Fibroblast of pulmonary artery (primary cell): Measurements from ENCODE around the gene SIL1.

Experiments
- DNase-seq: peaks from one replicate; pipeline ENCODE4 v3.0.0-alpha.2; 2010; ENCODE audit warnings: low read depth
- H3K4me3 ChIP-seq: replicated peaks from 2 replicates; pipeline ENCODE4 v1.5.1; 2011; ENCODE audit warnings: low read depth, mild to moderate bottlenecking, control low read depth, low read length, moderate library complexity
- TF ChIP-seq, protein P1 (sequence below): IDR thresholded peaks from 2 replicates; pipeline ENCODE4 v1.5.1; 2011; ENCODE audit warnings: mild to moderate bottlenecking, control low read depth, low read length, inconsistent platforms; ENCODE audit errors: missing control alignments

The SIL1 gene

DNA sequence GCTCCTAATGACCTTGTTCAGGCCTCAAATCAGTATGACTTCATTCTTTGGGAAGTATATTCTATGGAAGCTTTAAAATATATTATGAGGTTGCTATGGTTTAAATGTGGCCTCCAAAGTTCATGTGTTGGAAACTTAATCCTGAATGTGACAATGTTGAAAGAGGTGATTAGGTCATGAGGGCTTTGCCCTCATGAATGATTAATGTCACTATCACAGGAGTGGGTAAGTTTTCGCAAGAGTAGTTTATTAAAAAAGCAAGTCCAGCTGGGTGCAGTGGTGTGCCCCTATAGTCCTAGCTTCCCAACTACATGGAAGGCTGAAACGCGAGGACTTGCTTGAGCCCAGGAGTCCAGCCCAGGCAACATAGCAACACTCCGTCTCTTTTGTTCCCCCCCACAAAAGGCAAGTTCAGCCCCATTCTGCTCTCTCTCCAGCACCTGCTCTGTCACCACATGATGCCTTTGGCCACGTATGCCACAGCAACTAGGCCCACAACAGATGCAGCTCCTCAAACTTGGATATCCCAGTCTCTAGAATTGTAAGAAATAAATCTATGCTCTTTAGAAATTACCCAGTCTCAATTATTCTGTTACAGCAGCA lies 105.3 kb downstream of the SIL1 start:
- TF ChIP-seq, protein P1, sequence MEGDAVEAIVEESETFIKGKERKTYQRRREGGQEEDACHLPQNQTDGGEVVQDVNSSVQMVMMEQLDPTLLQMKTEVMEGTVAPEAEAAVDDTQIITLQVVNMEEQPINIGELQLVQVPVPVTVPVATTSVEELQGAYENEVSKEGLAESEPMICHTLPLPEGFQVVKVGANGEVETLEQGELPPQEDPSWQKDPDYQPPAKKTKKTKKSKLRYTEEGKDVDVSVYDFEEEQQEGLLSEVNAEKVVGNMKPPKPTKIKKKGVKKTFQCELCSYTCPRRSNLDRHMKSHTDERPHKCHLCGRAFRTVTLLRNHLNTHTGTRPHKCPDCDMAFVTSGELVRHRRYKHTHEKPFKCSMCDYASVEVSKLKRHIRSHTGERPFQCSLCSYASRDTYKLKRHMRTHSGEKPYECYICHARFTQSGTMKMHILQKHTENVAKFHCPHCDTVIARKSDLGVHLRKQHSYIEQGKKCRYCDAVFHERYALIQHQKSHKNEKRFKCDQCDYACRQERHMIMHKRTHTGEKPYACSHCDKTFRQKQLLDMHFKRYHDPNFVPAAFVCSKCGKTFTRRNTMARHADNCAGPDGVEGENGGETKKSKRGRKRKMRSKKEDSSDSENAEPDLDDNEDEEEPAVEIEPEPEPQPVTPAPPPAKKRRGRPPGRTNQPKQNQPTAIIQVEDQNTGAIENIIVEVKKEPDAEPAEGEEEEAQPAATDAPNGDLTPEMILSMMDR, result no peak
- no peak overlapping the region for H3K4me3 ChIP-seq
- DNase-seq, result no peak

DNA sequence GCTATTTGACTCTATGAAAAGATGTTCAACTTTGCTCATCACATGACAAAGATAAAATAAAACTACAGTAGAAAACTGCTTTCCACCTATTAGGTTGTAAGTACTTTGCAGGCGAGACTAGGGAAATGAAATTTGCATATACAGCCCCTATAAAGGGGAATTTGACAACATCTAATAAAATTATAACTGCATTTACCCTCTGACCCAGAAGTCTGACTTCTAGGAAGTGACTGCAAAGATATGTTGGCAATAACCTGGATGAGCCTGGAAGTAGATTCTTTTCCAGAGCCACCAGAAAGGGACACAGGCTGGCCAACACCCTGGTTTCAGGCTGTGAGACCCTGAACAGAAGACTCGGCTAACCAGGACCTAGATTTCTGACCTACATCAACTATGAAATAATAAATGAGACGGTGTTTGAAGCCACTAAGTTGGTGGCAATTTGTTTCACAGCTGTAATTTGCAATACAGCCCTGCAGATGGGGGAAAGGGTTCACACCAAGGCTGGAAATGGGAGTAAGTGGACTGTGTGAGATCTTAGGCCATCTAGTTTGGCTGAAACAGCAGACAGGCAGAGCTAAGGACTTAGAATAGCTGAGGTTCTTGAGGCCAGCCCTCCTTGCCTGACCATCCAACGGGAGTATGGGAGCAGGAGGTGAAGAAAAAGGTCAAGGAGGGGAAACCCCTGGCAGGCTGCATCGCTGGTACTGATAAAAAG lies 106.6 kb downstream of the SIL1 start:
- TF ChIP-seq, protein P1, result peak; percentile 28
- no peak overlapping the region for H3K4me3 ChIP-seq
- DNase-seq, result peak; percentile 44

DNA sequence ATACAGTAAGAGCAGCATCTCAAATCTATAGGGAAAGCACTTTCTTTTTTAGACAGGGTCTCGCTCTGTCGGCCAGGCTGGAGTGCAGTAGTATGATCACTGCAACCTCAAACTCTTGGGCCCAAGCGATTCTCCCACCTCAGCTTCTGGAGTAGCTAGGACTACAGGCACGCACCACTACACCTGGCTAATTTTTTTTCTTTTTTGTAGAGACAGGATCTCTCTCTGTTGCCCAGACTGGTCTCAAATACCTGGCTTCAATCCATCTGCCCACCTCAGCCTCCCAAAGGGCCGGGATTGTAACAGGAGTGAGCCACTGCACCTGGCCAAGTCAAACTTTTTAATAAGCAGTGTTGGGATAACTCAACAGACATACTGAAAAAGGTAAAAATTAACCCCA lies 107.6 kb downstream of the SIL1 start:
- H3K4me3 ChIP-seq, result no peak overlapping the region
- no peak for DNase-seq
- TF ChIP-seq, protein P1, result no peak

DNA sequence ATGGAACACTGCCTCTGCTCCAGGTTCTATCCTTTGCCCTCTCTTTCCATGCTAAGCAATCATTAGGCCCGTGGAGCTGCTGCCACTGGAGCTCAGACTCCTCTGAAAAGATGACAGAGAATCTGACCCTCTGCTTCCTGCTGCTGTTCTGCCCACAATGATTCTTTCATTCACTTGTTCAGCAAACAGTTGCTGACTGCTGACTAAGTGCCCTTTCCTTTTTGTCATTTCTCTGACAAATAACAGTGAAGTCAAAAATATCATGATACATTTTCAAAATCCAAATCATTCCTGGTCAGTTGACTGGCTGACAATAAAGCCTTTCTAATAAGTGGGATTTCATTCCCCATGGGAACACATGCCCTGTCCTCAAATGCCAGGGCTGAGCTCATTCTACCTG lies 110.1 kb downstream of the SIL1 start:
- H3K4me3 ChIP-seq, result no peak overlapping the region
- no peak for DNase-seq
- TF ChIP-seq, protein P1, result no peak

DNA sequence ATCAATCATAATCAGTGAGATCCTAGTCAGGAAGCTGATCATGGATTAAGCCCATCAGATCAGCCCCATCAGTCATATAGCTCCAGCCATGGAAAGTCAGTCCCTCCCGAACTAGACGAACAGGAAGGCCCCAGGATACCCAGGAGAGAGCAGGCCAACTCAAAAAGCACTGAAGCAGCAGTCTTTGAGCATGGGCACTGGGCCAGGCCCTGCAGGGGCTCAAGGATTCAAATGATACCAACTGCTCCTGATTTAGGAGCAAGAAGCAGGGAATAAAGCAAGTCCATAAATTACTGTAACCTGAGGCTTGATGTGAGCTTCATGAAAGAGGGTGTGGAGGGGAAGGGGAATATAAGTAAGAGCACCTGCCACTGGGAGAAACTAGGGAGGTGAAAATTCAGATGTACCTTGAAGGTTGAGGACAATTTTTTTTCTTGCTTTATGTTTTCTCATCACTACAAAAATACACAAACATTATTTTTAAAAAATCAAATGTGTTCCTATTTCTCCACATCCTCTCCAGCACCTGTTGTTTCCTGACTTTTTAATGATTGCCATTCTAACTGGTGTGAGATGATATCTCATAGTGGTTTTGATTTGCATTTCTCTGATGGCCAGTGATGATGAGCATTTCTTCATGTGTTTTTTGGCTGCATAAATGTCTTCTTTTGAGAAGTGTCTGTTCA lies 115.2 kb downstream of the SIL1 start:
- DNase-seq, result no peak
- no peak overlapping the region for H3K4me3 ChIP-seq
- TF ChIP-seq, protein P1, result no peak

DNA sequence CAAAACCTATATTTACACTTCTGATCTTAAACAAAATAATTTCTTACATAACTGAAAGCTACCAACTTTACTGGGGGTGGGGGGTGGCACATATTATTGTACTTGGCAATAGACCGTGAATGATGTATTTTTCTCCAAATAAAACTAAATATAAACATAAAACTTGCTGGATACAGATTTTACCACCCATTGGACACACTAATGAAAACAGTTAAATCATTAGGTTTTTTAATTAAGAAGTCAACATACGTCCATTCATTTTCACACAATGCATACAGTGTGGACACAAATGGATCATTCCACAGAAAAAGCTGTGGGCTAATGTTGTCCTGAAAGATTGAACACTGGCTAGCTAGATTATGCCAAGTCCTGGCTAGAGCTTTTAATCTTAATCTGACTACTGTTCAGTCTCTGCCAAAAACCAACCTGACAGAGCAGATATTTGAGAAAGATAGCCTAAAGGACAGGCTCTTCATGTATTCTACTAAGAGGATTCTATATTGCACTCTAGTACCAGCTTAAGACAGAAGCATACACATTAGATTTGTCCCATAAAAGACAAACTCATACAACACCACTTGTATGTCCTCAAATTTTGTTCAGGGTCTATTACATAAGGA lies 118.1 kb downstream of the SIL1 start:
- H3K4me3 ChIP-seq, result no peak overlapping the region
- no peak for DNase-seq
- TF ChIP-seq, protein P1, result no peak
